ENCODE measurements around the gene LIPT2.
A peak's percentile ranks its signal among the peaks of the same experiment; 100 is the strongest.

The LIPT2 gene

DNA sequence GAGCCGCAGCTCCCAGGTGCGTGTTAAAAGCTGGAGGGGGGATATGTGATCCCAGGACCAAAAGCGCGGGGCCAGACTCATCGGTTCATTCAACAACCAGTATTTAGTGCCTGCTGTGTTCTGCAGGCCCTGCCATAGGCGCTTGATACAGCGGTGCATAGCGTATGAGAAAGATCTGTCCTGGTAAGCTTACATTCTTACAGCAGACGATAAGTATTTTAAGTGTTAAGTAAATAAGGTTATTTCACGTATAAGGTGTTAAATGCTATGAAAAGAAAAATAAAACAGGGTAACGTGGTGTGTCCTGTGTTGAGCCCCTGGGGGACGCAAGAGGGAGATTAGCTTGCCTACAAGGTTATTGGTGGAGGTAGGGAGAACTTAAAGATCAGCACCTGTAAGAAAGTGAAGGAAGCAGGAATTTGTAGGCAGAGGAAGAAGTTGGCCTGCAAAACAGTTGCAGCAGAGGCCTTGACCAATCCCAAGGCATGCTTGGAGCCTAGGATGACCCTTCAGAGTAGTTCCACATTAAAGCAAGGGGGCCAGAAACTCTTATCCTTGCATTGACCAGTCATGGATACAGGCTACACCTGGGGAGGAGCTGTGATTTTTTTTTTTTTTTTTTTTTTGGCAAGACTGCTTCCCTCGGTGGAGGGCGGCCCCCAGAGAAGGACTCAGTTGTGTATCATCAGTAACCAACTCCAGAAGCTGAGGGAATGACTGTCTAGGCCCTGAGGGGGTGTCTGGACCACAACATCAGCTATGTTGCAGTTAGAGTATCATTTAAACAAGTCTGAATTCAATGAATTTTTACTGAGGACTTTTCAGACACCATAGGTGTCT lies 487 bp upstream of the LIPT2 start:
- Histone ChIP-seq H3K9me3 (ENCODE audit: low read length) (no peaks in the 10 kb centered on the region), H3K27me3 (ENCODE audit: control insufficient read depth in 1 of 2, insufficient read depth in 2 of 2, low read length in 2 of 2) (no peaks in the 10 kb centered on the region), H3K4me3 (ENCODE audit: low read depth in 1 of 2, low read length in 2 of 2) (peak overlapping the region; percentile 57 to 60), H3K4me1 (ENCODE audit: insufficient read depth, low read length) (peaks cover 6% of the 10 kb centered on the region), H3K36me3 (ENCODE audit: insufficient read depth, low read length) (no peaks in the 10 kb centered on the region), H3K27ac (ENCODE audit: low read depth, low read length) (peak overlapping the region; percentile 84), H3K9ac (ENCODE audit: low read length) (peak overlapping the region; percentile 51)

DNA sequence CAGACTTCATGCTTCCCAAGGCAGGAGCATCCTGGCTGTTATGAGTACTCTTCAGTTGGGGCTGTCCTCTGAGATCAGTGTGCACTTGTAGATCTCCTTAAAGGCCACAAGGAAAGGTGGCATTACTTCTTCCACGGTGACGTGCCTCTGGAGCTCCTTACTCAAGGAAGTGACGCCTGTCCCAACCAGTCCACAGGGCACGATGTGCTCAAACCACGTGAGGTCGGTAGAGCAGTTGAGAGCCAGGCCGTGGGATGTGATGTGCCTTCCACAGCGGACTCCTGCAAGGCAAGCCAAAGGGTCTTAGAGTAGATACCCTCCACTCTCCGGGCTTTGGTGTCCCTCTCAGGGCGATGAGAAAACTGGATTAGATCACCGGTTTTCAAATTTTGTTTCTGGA lies 1.4 kb downstream of the LIPT2 start:
- Histone ChIP-seq H3K9ac (ENCODE audit: low read length) (no peak overlapping the region), H3K36me3 (ENCODE audit: insufficient read depth, low read length) (no peaks in the 10 kb centered on the region), H3K27ac (ENCODE audit: low read depth, low read length) (no peak overlapping the region), H3K4me3 (ENCODE audit: low read depth in 1 of 2, low read length in 2 of 2) (no peak overlapping the region), H3K4me1 (ENCODE audit: insufficient read depth, low read length) (peaks cover 6% of the 10 kb centered on the region), H3K27me3 (ENCODE audit: control insufficient read depth in 1 of 2, insufficient read depth in 2 of 2, low read length in 2 of 2) (no peaks in the 10 kb centered on the region), H3K9me3 (ENCODE audit: low read length) (no peaks in the 10 kb centered on the region)

GRCh38 chr11:74490941-74491340 lies 2.6 kb downstream of the LIPT2 start:
- Histone ChIP-seq H3K27ac (ENCODE audit: low read depth, low read length) (no peak overlapping the region), H3K4me3 (ENCODE audit: low read depth in 1 of 2, low read length in 2 of 2) (no peak overlapping the region), H3K27me3 (ENCODE audit: control insufficient read depth in 1 of 2, insufficient read depth in 2 of 2, low read length in 2 of 2) (no peaks in the 10 kb centered on the region), H3K36me3 (ENCODE audit: insufficient read depth, low read length) (no peaks in the 10 kb centered on the region), H3K9me3 (ENCODE audit: low read length) (no peaks in the 10 kb centered on the region), H3K4me1 (ENCODE audit: insufficient read depth, low read length) (peaks cover 6% of the 10 kb centered on the region), H3K9ac (ENCODE audit: low read length) (no peak overlapping the region)

DNA sequence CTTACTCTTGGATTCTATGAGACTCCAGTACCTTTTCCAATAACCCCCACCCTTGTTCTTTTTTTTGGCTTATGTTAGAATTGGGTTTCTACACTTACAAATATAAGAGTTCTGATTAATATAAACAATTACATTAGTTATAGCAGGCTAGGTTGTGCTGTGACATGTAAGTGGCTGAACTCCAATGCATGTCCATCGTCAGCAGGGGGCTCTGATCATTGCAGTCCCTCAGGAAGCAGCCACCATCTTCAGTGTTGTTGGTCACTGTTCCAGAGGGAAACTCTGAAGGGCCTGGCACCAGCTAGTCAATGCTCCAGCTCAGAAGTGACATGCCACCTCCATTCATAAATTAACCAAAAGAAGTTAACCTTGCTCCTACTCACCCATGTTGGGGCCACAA lies 5.6 kb downstream of the LIPT2 start:
- Histone ChIP-seq H3K4me3 (ENCODE audit: low read depth in 1 of 2, low read length in 2 of 2) (no peak overlapping the region), H3K27me3 (ENCODE audit: control insufficient read depth in 1 of 2, insufficient read depth in 2 of 2, low read length in 2 of 2) (no peaks in the 10 kb centered on the region), H3K27ac (ENCODE audit: low read depth, low read length) (no peak overlapping the region), H3K9me3 (ENCODE audit: low read length) (no peaks in the 10 kb centered on the region), H3K36me3 (ENCODE audit: insufficient read depth, low read length) (no peaks in the 10 kb centered on the region), H3K4me1 (ENCODE audit: insufficient read depth, low read length) (no peaks in the 10 kb centered on the region), H3K9ac (ENCODE audit: low read length) (no peak overlapping the region)

- H3K4me3 ChIP-seq (ENCODE audit: low read depth in 1 of 2, low read length in 2 of 2), result no peak overlapping the region
- H3K36me3 ChIP-seq (ENCODE audit: insufficient read depth, low read length), result no peaks in the 10 kb centered on the region
- H3K27me3 ChIP-seq (ENCODE audit: control insufficient read depth in 1 of 2, insufficient read depth in 2 of 2, low read length in 2 of 2), result no peaks in the 10 kb centered on the region
- H3K9ac ChIP-seq (ENCODE audit: low read length), result no peak overlapping the region
- no peaks in the 10 kb centered on the region for H3K4me1 ChIP-seq (ENCODE audit: insufficient read depth, low read length)
- no peak overlapping the region for H3K27ac ChIP-seq (ENCODE audit: low read depth, low read length)
- no peaks in the 10 kb centered on the region for H3K9me3 ChIP-seq (ENCODE audit: low read length)
Observed at GRCh38 chr11:74485868-74486267, 7.7 kb downstream of the LIPT2 start.

- Histone ChIP-seq H3K27ac (ENCODE audit: low read depth, low read length) (no peak overlapping the region), H3K9ac (ENCODE audit: low read length) (no peak overlapping the region), H3K27me3 (ENCODE audit: control insufficient read depth in 1 of 2, insufficient read depth in 2 of 2, low read length in 2 of 2) (no peaks in the 10 kb centered on the region), H3K36me3 (ENCODE audit: insufficient read depth, low read length) (no peaks in the 10 kb centered on the region), H3K4me3 (ENCODE audit: low read depth in 1 of 2, low read length in 2 of 2) (no peak overlapping the region), H3K4me1 (ENCODE audit: insufficient read depth, low read length) (no peaks in the 10 kb centered on the region), H3K9me3 (ENCODE audit: low read length) (no peaks in the 10 kb centered on the region)
Observed at GRCh38 chr11:74480688-74481417, 12.7 kb downstream of the LIPT2 start.

DNA sequence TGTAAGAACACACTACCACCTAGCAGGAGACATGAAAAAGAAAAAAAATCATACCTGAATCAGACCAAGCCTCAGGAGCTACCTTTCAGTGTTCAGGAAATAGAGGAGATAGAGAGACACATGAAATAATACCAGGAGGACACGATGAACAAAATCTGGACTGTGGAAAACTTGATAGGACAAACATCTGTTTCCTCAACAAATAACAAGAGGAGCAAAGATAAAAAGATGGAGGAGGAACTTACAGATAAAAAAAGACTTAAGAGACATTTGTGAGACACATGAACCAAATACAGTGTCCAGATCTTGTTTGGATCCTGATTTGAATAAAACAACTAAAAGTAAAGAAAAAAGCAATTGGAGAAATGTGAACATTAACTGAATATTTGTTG lies 13.8 kb downstream of the LIPT2 start:
- Histone ChIP-seq H3K36me3 (ENCODE audit: insufficient read depth, low read length) (no peaks in the 10 kb centered on the region), H3K4me3 (ENCODE audit: low read depth in 1 of 2, low read length in 2 of 2) (no peak overlapping the region), H3K27me3 (ENCODE audit: control insufficient read depth in 1 of 2, insufficient read depth in 2 of 2, low read length in 2 of 2) (no peaks in the 10 kb centered on the region), H3K9ac (ENCODE audit: low read length) (no peak overlapping the region), H3K4me1 (ENCODE audit: insufficient read depth, low read length) (no peaks in the 10 kb centered on the region), H3K27ac (ENCODE audit: low read depth, low read length) (no peak overlapping the region), H3K9me3 (ENCODE audit: low read length) (no peaks in the 10 kb centered on the region)

DNA sequence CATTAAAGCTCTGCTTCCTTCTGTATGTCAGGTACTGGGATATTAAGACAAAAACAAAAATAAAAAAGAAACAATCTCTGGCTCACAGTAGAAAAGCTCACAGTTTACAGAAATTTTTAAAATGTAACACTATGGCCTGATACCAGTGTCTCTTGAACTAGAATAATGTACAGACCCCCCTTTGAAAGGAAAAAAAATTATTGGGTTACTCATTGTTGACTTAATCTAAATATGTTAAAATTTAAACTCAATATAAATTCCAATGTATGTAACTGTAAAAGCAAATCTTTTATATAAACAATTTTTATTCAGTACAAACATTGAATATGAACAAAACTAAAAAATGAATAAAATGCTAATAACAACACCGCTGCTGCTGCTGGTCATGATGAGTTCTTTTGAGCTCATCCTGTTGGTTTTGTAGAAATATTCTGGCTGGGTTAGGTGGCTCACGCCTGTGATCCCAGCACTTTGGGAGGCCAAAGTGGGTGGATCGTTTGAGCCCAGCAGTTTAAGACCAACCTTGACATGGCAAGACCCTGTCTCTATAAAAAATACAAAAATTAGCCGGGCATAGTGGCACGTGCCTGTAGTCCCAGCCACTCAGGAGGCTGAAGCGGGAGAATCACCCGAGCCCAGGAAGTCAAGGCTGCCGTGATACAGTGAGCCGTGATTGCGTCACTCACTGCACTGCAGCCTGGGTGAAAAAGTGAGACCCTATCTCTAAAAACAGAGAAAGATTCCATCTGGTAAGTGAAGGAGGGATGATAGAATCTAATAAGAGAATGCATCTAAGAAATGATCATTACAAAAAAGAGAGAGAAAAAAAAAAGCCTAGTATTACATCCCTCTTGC lies 14.4 kb downstream of the LIPT2 start:
- no peaks in the 10 kb centered on the region for H3K4me1 ChIP-seq (ENCODE audit: insufficient read depth, low read length)
- H3K36me3 ChIP-seq (ENCODE audit: insufficient read depth, low read length), result no peaks in the 10 kb centered on the region
- no peak overlapping the region for H3K9ac ChIP-seq (ENCODE audit: low read length)
- no peak overlapping the region for H3K4me3 ChIP-seq (ENCODE audit: low read depth in 1 of 2, low read length in 2 of 2)
- H3K27ac ChIP-seq (ENCODE audit: low read depth, low read length), result no peak overlapping the region
- no peaks in the 10 kb centered on the region for H3K27me3 ChIP-seq (ENCODE audit: control insufficient read depth in 1 of 2, insufficient read depth in 2 of 2, low read length in 2 of 2)
- H3K9me3 ChIP-seq (ENCODE audit: low read length), result no peaks in the 10 kb centered on the region

GRCh38 chr11:74476536-74476935 lies 17.0 kb downstream of the LIPT2 start:
- Histone ChIP-seq H3K9me3 (ENCODE audit: low read length) (no peaks in the 10 kb centered on the region), H3K27ac (ENCODE audit: low read depth, low read length) (no peak overlapping the region), H3K4me1 (ENCODE audit: insufficient read depth, low read length) (no peaks in the 10 kb centered on the region)

DNA sequence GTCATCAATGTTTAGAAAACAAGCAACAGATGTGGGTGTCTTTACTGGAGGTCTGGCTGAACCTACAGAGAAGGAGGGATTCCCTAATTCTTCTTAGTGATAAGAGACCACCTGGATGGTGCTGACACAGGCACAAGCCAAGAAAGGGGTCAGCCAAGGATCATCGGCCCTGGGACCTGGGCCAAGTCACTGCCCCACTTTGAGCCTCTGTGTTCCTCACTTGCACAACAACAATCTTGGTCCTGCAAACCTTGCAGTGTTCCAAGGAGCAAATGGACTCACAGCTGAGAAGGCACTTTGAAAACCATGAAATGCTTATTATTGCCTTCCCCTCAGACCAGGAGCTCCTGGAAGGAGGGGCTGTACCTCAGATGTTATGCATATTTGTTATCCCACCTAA lies 19.2 kb downstream of the LIPT2 start:
- no peaks in the 10 kb centered on the region for H3K27me3 ChIP-seq (ENCODE audit: control insufficient read depth in 1 of 2, insufficient read depth in 2 of 2, low read length in 2 of 2)
- no peak overlapping the region for H3K4me3 ChIP-seq (ENCODE audit: low read depth in 1 of 2, low read length in 2 of 2)
- H3K9ac ChIP-seq (ENCODE audit: low read length), result no peak overlapping the region
- no peaks in the 10 kb centered on the region for H3K4me1 ChIP-seq (ENCODE audit: insufficient read depth, low read length)
- H3K27ac ChIP-seq (ENCODE audit: low read depth, low read length), result no peak overlapping the region
- no peaks in the 10 kb centered on the region for H3K36me3 ChIP-seq (ENCODE audit: insufficient read depth, low read length)
- no peaks in the 10 kb centered on the region for H3K9me3 ChIP-seq (ENCODE audit: low read length)

More at GRCh38 chr11:74476536-74476935, 17.0 kb downstream of the LIPT2 start:
- Histone ChIP-seq H3K4me3 (ENCODE audit: low read depth in 1 of 2, low read length in 2 of 2) (no peak overlapping the region), H3K9ac (ENCODE audit: low read length) (no peak overlapping the region), H3K36me3 (ENCODE audit: insufficient read depth, low read length) (no peaks in the 10 kb centered on the region), H3K27me3 (ENCODE audit: control insufficient read depth in 1 of 2, insufficient read depth in 2 of 2, low read length in 2 of 2) (no peaks in the 10 kb centered on the region)
